HG02588 (cell line): ENCODE data around the gene PPM1E.

ENCODE experiments used
- ATAC-seq: cut with Tn5 transposase; IDR thresholded peaks from one replicate; pipeline ENCODE4 v1.9.1; 2021; ENCODE audit warnings: mild to moderate bottlenecking, moderate library complexity; ENCODE audit not compliant: unreplicated experiment

The PPM1E gene

GRCh38 chr17:59030811-59031210, 275.2 kb downstream of the PPM1E start:
- ATAC-seq: no peak
